Measurements from ENCODE around the gene MBNL1. TPM values are rescaled to one million over a fixed set of nuclear protein-coding genes. Genes with fewer than 3 reads are reported as not detected.

Gene MBNL1
- total RNA-seq, 3 donors from 2014 or later, result 314 to 702 (median 353) TPM

DNA sequence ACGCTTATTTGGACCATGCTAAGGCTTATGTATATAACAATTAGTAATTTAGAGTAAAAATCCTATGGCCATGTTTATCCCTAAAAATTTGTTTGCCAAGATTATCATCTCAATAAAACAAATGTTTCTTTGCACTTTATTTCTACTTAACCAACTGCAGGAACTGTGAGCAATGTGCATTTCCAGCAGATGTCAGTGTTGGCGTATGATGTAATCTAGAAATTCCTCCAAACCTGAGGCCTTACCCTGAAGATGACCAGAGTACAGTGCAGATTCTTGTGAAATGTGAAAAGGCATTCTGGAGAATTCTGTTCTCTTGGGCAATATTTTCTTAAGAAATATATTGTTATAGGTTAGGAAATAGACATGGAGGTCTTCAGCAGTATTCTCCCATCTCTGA is 205.9 kb downstream of the MBNL1 start:
- Histone ChIP-seq H3K36me3 (no peaks in the 10 kb centered on the region), H3K27ac (no peak overlapping the region), H3K4me1 (no peaks in the 10 kb centered on the region), H3K27me3 (no peaks in the 10 kb centered on the region), H3K4me3 (no peak overlapping the region), H3K9me3 (peaks cover 0 to 9% of the 10 kb centered on the region in 2 donors)
- DNase-seq (ENCODE audit: low spot score in 2 of 2), result no peak
- intact Hi-C loops (cut with DNase I; ENCODE audit: low total_unique reads), result no loop called here
- TF ChIP-seq POLR2AphosphoS5 (IDR thresholded peaks at IDR 0.05), result no peak
- TF ChIP-seq, protein P1, sequence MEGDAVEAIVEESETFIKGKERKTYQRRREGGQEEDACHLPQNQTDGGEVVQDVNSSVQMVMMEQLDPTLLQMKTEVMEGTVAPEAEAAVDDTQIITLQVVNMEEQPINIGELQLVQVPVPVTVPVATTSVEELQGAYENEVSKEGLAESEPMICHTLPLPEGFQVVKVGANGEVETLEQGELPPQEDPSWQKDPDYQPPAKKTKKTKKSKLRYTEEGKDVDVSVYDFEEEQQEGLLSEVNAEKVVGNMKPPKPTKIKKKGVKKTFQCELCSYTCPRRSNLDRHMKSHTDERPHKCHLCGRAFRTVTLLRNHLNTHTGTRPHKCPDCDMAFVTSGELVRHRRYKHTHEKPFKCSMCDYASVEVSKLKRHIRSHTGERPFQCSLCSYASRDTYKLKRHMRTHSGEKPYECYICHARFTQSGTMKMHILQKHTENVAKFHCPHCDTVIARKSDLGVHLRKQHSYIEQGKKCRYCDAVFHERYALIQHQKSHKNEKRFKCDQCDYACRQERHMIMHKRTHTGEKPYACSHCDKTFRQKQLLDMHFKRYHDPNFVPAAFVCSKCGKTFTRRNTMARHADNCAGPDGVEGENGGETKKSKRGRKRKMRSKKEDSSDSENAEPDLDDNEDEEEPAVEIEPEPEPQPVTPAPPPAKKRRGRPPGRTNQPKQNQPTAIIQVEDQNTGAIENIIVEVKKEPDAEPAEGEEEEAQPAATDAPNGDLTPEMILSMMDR (IDR thresholded peaks at IDR 0.05), result peak in 2 of 3 donors; percentile 27 to 44
- TF ChIP-seq POLR2A (IDR thresholded peaks at IDR 0.05), result no peak

DNA sequence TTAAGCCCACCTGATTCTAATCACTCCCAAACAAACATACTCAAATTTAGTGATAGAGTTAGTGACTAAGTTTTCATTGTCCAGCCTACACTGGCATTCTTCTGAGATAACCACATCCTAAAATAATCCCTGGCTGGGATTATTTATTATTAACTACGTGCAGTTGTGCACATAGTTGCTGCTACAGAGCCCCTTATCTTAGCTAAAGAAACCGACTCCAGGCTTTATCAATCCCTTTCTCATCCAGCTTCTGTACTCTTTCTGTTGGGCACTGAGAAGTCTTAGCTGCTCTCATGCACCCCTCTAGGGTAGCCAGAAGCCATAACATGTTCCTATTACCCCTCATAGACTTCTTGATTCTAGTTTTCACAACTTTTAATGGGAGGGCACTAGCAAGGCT is 208.7 kb downstream of the MBNL1 start:
- intact Hi-C loops (cut with DNase I; ENCODE audit: low total_unique reads), result no loop called here
- H3K27ac ChIP-seq, result no peak overlapping the region

DNA sequence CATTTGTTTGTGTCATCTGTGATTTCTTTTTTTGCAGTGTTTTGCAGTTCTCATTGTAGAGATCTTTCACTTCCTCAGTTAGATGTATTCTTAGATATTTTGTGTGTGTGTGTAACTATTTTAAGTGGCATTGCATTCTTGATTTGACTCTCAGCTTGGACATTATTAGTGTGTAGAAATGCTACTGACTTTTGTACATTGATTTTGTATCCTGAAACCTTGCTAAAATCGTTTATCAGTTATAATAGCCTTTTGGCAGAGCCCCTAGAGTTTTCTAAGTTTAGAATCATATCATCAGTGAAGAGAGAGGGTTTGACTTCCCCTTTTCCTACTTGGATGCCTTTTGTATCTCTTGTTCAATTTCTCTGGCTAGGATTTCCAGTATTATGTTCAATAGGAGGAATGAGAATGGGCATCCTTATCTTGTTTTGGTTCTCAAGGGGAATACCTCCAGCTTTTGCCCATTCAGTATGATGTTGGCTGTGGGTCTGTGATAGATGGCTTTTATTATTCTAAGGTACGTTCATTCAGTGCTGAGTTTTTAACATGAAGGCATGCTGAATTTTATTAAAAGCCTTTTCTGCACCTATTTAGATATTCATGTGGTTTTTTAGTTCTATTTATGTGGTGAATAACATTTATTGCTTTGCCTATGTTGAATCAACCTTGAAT is 211.7 kb downstream of the MBNL1 start:
- Histone ChIP-seq H3K9me3 (peaks cover 4 to 22% of the 10 kb centered on the region in 2 donors), H3K36me3 (no peaks in the 10 kb centered on the region), H3K27me3 (no peaks in the 10 kb centered on the region), H3K27ac (no peak overlapping the region), H3K4me1 (no peaks in the 10 kb centered on the region), H3K4me3 (no peak overlapping the region)
- TF ChIP-seq POLR2A (IDR thresholded peaks at IDR 0.05), result no peak
- TF ChIP-seq, protein P1 (IDR thresholded peaks at IDR 0.05), result no peak
- TF ChIP-seq POLR2AphosphoS5 (IDR thresholded peaks at IDR 0.05), result no peak
- no peak for DNase-seq (ENCODE audit: low spot score in 2 of 2)
- intact Hi-C loops (cut with DNase I; ENCODE audit: low total_unique reads), result loop anchor here (10.0 kb wide), 1 partner anchor 1156 kb away; the partner anchor contains the start of gene P2RY13

More for the DNA sequence above, 208.7 kb downstream of the MBNL1 start:
- H3K27me3 ChIP-seq, result no peaks in the 10 kb centered on the region
- H3K4me1 ChIP-seq, result no peaks in the 10 kb centered on the region
- DNase-seq (ENCODE audit: low spot score in 2 of 2), result no peak
- H3K36me3 ChIP-seq, result no peaks in the 10 kb centered on the region
- TF ChIP-seq POLR2A (IDR thresholded peaks at IDR 0.05), result no peak
- TF ChIP-seq, protein P1 (IDR thresholded peaks at IDR 0.05), result no peak
- TF ChIP-seq POLR2AphosphoS5 (IDR thresholded peaks at IDR 0.05), result no peak
- no peak overlapping the region for H3K4me3 ChIP-seq
- H3K9me3 ChIP-seq, result peaks cover 0 to 12% of the 10 kb centered on the region in 2 donors

DNA sequence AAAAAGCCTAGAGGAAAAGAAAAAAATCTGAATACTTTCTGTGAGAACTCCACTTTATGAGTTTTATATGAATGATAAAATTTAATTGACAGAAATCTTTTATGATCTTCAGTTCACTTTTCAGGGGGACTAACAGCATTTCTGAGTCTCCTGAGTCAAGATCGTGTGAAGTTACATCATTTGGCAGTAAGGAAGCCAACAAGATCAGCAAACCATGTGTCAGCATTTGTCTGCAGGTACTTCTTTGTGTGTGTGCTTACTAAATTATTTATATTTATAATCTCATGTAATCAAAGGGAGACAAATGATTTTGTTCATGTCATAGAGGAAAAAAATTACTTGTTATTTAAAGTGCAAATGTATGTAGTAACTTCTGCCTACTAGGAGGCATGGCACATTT is 217.6 kb downstream of the MBNL1 start:
- no peak for DNase-seq (ENCODE audit: low spot score in 2 of 2)
- Histone ChIP-seq H3K4me3 (no peak overlapping the region), H3K27me3 (no peaks in the 10 kb centered on the region), H3K4me1 (no peaks in the 10 kb centered on the region), H3K36me3 (no peaks in the 10 kb centered on the region), H3K9me3 (peaks cover 4 to 17% of the 10 kb centered on the region in 2 donors), H3K27ac (no peak overlapping the region)
- intact Hi-C loops (cut with DNase I; ENCODE audit: low total_unique reads), result loop anchor here (10.0 kb wide), 1 partner anchor 1162 kb away; the partner anchor contains the start of gene P2RY13
- TF ChIP-seq, protein P1 (IDR thresholded peaks at IDR 0.05), result no peak
- no peak for TF ChIP-seq POLR2AphosphoS5 (IDR thresholded peaks at IDR 0.05)
- TF ChIP-seq POLR2A (IDR thresholded peaks at IDR 0.05), result no peak

DNA sequence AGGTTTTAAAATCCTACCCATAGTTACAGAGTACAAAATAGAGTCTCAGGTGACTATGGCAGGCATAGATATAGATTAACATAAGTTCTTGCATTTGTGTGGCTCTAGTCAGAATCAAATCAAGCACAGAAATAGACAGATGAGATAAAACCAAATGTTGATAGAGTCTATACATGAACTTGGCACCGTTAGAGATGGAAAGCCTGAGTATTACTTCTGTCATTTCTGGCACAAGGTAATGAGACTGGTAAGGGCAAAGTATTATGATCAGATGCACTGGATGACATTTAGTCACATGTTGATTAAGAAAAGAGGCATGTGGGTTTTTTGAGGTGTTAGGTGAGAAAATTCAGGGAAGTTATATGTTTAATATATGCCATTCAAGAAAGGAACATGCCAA is 219.7 kb downstream of the MBNL1 start:
- TF ChIP-seq POLR2A (IDR thresholded peaks at IDR 0.05) (no peak), POLR2AphosphoS5 (IDR thresholded peaks at IDR 0.05) (no peak)
- TF ChIP-seq, protein P1 (IDR thresholded peaks at IDR 0.05), result no peak
- H3K27ac ChIP-seq, result no peak overlapping the region
- no peaks in the 10 kb centered on the region for H3K4me1 ChIP-seq
- H3K4me3 ChIP-seq, result no peak overlapping the region
- H3K9me3 ChIP-seq, result peaks cover 2 to 6% of the 10 kb centered on the region in 2 donors
- intact Hi-C loops (cut with DNase I; ENCODE audit: low total_unique reads), result loop anchor here (10.0 kb wide), 1 partner anchor 1164 kb away; the partner anchor contains the start of gene P2RY13
- H3K27me3 ChIP-seq, result no peaks in the 10 kb centered on the region
- DNase-seq (ENCODE audit: low spot score in 2 of 2), result no peak
- no peaks in the 10 kb centered on the region for H3K36me3 ChIP-seq

Data from breast epithelium (tissue), 4 donors.